H9 (cell line): ENCODE results near the gene GPC6. TPM values are rescaled to one million over a fixed set of nuclear protein-coding genes. Genes with fewer than 3 reads are reported as not detected.

ENCODE experiments used
- DNase-seq: peaks from one replicate; pipeline ENCODE4 v3.0.0-alpha.2; 2017
- H2AFZ ChIP-seq: one replicate; pipeline ENCODE4 v1.6.1; 2013; ENCODE audit warnings: mild to moderate bottlenecking, low read length, control low read depth, moderate library complexity
- H2AK5ac ChIP-seq: 2 replicates; pipeline ENCODE4 v1.6.1; 2013; ENCODE audit warnings: low read length, control low read depth, mixed read lengths; ENCODE audit not compliant: insufficient read length
- H2BK120ac ChIP-seq: one replicate; pipeline ENCODE4 v1.6.1; 2013; ENCODE audit warnings: low read depth, mild to moderate bottlenecking, low read length, control low read depth, inconsistent platforms; ENCODE audit not compliant: poor library complexity, severe bottlenecking
- H2BK12ac ChIP-seq: 2 replicates; pipeline ENCODE4 v1.6.1; 2013; ENCODE audit warnings: low read length, control low read depth, mixed read lengths, low read depth; ENCODE audit not compliant: insufficient read length
- H2BK15ac ChIP-seq: 2 replicates; pipeline ENCODE4 v1.6.1; 2013; ENCODE audit warnings: low read depth, low read length, control low read depth
- H2BK20ac ChIP-seq: one replicate; pipeline ENCODE4 v1.6.1; 2013; ENCODE audit warnings: low read depth, mild to moderate bottlenecking, low read length, control low read depth, inconsistent platforms; ENCODE audit not compliant: poor library complexity, severe bottlenecking
- H2BK5ac ChIP-seq: 2 replicates; pipeline ENCODE4 v1.6.1; 2013; ENCODE audit warnings: low read length, control low read depth, mixed read lengths; ENCODE audit not compliant: insufficient read length
- H3K14ac ChIP-seq: 2 replicates; pipeline ENCODE4 v1.6.1; 2013; ENCODE audit warnings: low read length, control low read depth; ENCODE audit not compliant: insufficient read depth
- H3K18ac ChIP-seq: 2 replicates; pipeline ENCODE4 v1.6.1; 2013; ENCODE audit warnings: low read depth, mild to moderate bottlenecking, mixed read lengths, low read length, control low read depth; ENCODE audit not compliant: insufficient read length
- H3K23ac ChIP-seq: 2 replicates; pipeline ENCODE4 v1.6.1; 2013; ENCODE audit warnings: low read length, control low read depth, mixed read lengths, low read depth; ENCODE audit not compliant: insufficient read length
- H3K23me2 ChIP-seq: 2 replicates; pipeline ENCODE4 v1.6.1; 2013; ENCODE audit warnings: low read depth, mild to moderate bottlenecking, mixed read lengths, low read length, control low read depth; ENCODE audit not compliant: insufficient read length, poor library complexity, severe bottlenecking
- H3K27ac ChIP-seq: 2 replicates; pipeline ENCODE4 v1.5.1; 2013; ENCODE audit warnings: low read length, control low read depth, mixed read lengths, low read depth; ENCODE audit not compliant: insufficient read length
- H3K27me3 ChIP-seq: 2 replicates; pipeline ENCODE4 v1.6.1; 2013; ENCODE audit warnings: low read length, control low read depth, inconsistent platforms; ENCODE audit not compliant: insufficient read depth
- H3K4ac ChIP-seq: 2 replicates; pipeline ENCODE4 v1.6.1; 2013; ENCODE audit warnings: low read depth, mild to moderate bottlenecking, control low read depth, inconsistent platforms, low read length, moderate library complexity
- H3K4me1 ChIP-seq: 2 replicates; pipeline ENCODE4 v1.6.1; 2013; ENCODE audit warnings: low read length, control low read depth, inconsistent platforms; ENCODE audit not compliant: insufficient read depth
- H3K4me2 ChIP-seq: 2 replicates; pipeline ENCODE4 v1.6.1; 2013; ENCODE audit warnings: low read length, control low read depth, mixed read lengths; ENCODE audit not compliant: insufficient read length, insufficient read depth
- H3K56ac ChIP-seq: 2 replicates; pipeline ENCODE4 v1.6.1; 2013; ENCODE audit warnings: low read depth, mild to moderate bottlenecking, mixed read lengths, low read length, control low read depth; ENCODE audit not compliant: insufficient read length
- H3K79me1 ChIP-seq: 2 replicates; pipeline ENCODE4 v1.6.1; 2013; ENCODE audit warnings: low read depth, mild to moderate bottlenecking, moderate library complexity, low read length, control low read depth, inconsistent platforms; ENCODE audit not compliant: insufficient read depth, poor library complexity, severe bottlenecking
- H3K79me2 ChIP-seq: 2 replicates; pipeline ENCODE4 v1.6.1; 2013; ENCODE audit warnings: low read length, control low read depth, inconsistent platforms; ENCODE audit not compliant: insufficient read depth
- H3K9ac ChIP-seq: 2 replicates; pipeline ENCODE4 v1.6.1; 2013; ENCODE audit warnings: low read length, control low read depth, mixed read lengths; ENCODE audit not compliant: insufficient read length; ENCODE audit errors: extremely low read depth
- H3K9me3 ChIP-seq: one replicate; pipeline ENCODE4 v1.6.1; 2013; ENCODE audit warnings: low read depth, low read length, inconsistent platforms; ENCODE audit not compliant: control insufficient read depth
- H3T11ph ChIP-seq: one replicate; pipeline ENCODE4 v1.6.1; 2013; ENCODE audit warnings: mild to moderate bottlenecking, low read length, control low read depth, inconsistent platforms
- H4K20me1 ChIP-seq: one replicate; pipeline ENCODE4 v1.6.1; 2013; ENCODE audit not compliant: control insufficient read depth, insufficient read length, insufficient read depth
- H4K5ac ChIP-seq: 2 replicates; pipeline ENCODE4 v1.6.1; 2013; ENCODE audit warnings: low read depth, mild to moderate bottlenecking, mixed read lengths, low read length, control low read depth; ENCODE audit not compliant: insufficient read length
- H4K8ac ChIP-seq: replicated peaks from 2 replicates; pipeline ENCODE4 v1.6.1; 2013; ENCODE audit warnings: low read length, control low read depth, mixed read lengths, low read depth; ENCODE audit not compliant: insufficient read length
- H4K91ac ChIP-seq: 2 replicates; pipeline ENCODE4 v1.6.1; 2013; ENCODE audit warnings: low read depth, mild to moderate bottlenecking, moderate library complexity, mixed read lengths, low read length, control low read depth; ENCODE audit not compliant: insufficient read length
- H3K27ac Mint-ChIP-seq, 3 experiments: 2 replicates in 2 of 3; 3 replicates in 1 of 3; pipeline ENCODE4 v1.8.0; 2020 to 2021; ENCODE audit warnings: mixed read lengths in 3 of 3, mild to moderate bottlenecking in 1 of 3, moderate library complexity in 1 of 3
- H3K27me3 Mint-ChIP-seq: 2 replicates; pipeline ENCODE4 v1.8.0; 2021; ENCODE audit warnings: low read depth, mild to moderate bottlenecking, moderate library complexity, mixed read lengths
- H3K36me3 Mint-ChIP-seq, 3 experiments: 2 replicates in 2 of 3; 3 replicates in 1 of 3; pipeline ENCODE4 v1.8.0; 2020 to 2021; ENCODE audit warnings: low read depth in 3 of 3, mixed read lengths in 3 of 3; ENCODE audit not compliant: insufficient read depth in 1 of 3
- H3K4me1 Mint-ChIP-seq, 2 experiments: 2 replicates each; pipeline ENCODE4 v1.8.0; 2020; ENCODE audit warnings: mixed read lengths in 2 of 2
- H3K4me3 Mint-ChIP-seq, 2 experiments: 2 replicates in 1 of 2; 3 replicates in 1 of 2; pipeline ENCODE4 v1.8.0; 2020 to 2021; ENCODE audit warnings: mild to moderate bottlenecking in 2 of 2, mixed read lengths in 2 of 2, moderate library complexity in 1 of 2
- H3K9me3 Mint-ChIP-seq, 2 experiments: 2 replicates in 1 of 2; 3 replicates in 1 of 2; pipeline ENCODE4 v1.8.0; 2020; ENCODE audit warnings: mild to moderate bottlenecking in 2 of 2, mixed read lengths in 2 of 2, moderate library complexity in 1 of 2
- WGBS: extraction: QIAGEN DNeasy Blood & Tissue Kit; methylation state at CpG from one replicate; pipeline ENCODE4 v1.1.7; 2013; ENCODE audit warnings: missing lambda C conversion rate, low lambda C conversion rate, mixed read lengths; ENCODE audit not compliant: insufficient read length; ENCODE audit errors: extremely low coverage; 5-methylcytosine and 5-hydroxymethylcytosine counted together
- total RNA-seq: library from RNA; stranded (reverse); gene quantifications from 2 replicates; pipeline ENCODE4 v1.2.1, GENCODE V29; 2021
- TF ChIP-seq, protein P1 (sequence below): fragments of 200-600 bp; sonication (generic); conservative IDR thresholded peaks from 3 replicates; pipeline ENCODE4 v1.8.0; 2021; ENCODE audit warnings: antibody characterized with exemption, mild to moderate bottlenecking

The GPC6 gene
- total RNA-seq, 1 experiment from 2014 or later, result 15.6 TPM

DNA sequence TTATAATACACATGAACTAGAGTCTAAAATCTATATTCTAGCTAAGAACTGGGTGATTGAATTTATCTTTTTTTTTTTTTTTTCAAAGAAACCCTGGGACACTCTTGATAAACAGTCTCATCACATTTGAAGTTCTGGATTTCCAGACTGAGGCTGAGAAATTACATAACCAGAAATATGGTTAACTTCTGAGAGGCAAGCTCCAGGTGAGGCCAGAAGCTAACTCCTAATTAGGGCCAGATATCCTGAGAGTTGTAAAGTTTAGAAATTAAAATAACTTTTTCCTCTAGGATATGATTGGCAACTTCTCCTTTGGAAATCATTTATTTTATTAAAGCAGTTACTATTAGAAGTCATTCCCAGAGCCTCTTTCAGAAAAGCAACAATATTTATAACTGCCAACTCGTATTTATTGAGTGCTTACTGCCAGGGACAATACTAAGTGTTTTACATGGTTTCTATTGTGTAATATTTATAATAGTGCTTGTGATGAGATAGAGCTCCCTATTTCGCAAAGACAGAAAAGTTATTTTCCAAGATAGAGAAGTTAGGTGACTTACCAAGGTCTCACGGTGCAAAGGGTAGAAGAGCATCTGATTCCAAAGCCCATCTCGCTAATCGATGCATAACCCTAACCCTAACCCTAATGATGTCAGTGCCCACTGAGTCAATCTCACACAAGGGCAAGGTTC is 1065.2 kb downstream of the GPC6 start:
- H2AFZ ChIP-seq, result no peak overlapping the region
- no peaks in the 10 kb centered on the region for H3K23me2 ChIP-seq
- H3K4me1 Mint-ChIP-seq, result no peaks in the 10 kb centered on the region
- H3K9me3 ChIP-seq, result no peaks in the 10 kb centered on the region
- no peak overlapping the region for H3K56ac ChIP-seq
- H4K5ac ChIP-seq, result no peak overlapping the region
- H2BK120ac ChIP-seq, result no peak overlapping the region
- H3K4me2 ChIP-seq, result no peak overlapping the region
- H2BK12ac ChIP-seq, result no peak overlapping the region
- H2BK15ac ChIP-seq, result no peak overlapping the region
- H3K36me3 Mint-ChIP-seq, result no peaks in the 10 kb centered on the region
- H2AK5ac ChIP-seq, result no peak overlapping the region
- H2BK20ac ChIP-seq, result no peak overlapping the region
- H3K18ac ChIP-seq, result no peak overlapping the region
- no peaks in the 10 kb centered on the region for H3K79me1 ChIP-seq
- no peak overlapping the region for H3K9ac ChIP-seq
- no peaks in the 10 kb centered on the region for H3K27me3 ChIP-seq
- no peak overlapping the region for H3K23ac ChIP-seq
- no peak overlapping the region for H3K27ac ChIP-seq
- H3K79me2 ChIP-seq, result no peaks in the 10 kb centered on the region
- no CpG with 5 or more reads among the region's 5 CpGs for WGBS
- no peak overlapping the region for H4K8ac ChIP-seq
- H3K27me3 Mint-ChIP-seq, result no peaks in the 10 kb centered on the region
- H3K9me3 Mint-ChIP-seq, result no peaks in the 10 kb centered on the region
- no peak overlapping the region for H4K91ac ChIP-seq
- TF ChIP-seq, protein P1, sequence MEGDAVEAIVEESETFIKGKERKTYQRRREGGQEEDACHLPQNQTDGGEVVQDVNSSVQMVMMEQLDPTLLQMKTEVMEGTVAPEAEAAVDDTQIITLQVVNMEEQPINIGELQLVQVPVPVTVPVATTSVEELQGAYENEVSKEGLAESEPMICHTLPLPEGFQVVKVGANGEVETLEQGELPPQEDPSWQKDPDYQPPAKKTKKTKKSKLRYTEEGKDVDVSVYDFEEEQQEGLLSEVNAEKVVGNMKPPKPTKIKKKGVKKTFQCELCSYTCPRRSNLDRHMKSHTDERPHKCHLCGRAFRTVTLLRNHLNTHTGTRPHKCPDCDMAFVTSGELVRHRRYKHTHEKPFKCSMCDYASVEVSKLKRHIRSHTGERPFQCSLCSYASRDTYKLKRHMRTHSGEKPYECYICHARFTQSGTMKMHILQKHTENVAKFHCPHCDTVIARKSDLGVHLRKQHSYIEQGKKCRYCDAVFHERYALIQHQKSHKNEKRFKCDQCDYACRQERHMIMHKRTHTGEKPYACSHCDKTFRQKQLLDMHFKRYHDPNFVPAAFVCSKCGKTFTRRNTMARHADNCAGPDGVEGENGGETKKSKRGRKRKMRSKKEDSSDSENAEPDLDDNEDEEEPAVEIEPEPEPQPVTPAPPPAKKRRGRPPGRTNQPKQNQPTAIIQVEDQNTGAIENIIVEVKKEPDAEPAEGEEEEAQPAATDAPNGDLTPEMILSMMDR, result no peak
- no peak overlapping the region for H3T11ph ChIP-seq
- H3K4me3 Mint-ChIP-seq, result no peak overlapping the region
- H3K4me1 ChIP-seq, result no peaks in the 10 kb centered on the region
- H3K27ac Mint-ChIP-seq, result no peak overlapping the region
- DNase-seq, result no peak
- H3K14ac ChIP-seq, result no peak overlapping the region
- no peak overlapping the region for H2BK5ac ChIP-seq
- no peaks in the 10 kb centered on the region for H4K20me1 ChIP-seq
- no peak overlapping the region for H3K4ac ChIP-seq
